GM21825 (cell line): ENCODE results near the gene MEOX1.

Experiments used
- ATAC-seq: cut with Tn5 transposase; IDR thresholded peaks from one replicate; pipeline ENCODE4 v1.9.1; 2021; ENCODE audit warnings: mild to moderate bottlenecking, moderate library complexity; ENCODE audit not compliant: unreplicated experiment

Gene MEOX1

DNA sequence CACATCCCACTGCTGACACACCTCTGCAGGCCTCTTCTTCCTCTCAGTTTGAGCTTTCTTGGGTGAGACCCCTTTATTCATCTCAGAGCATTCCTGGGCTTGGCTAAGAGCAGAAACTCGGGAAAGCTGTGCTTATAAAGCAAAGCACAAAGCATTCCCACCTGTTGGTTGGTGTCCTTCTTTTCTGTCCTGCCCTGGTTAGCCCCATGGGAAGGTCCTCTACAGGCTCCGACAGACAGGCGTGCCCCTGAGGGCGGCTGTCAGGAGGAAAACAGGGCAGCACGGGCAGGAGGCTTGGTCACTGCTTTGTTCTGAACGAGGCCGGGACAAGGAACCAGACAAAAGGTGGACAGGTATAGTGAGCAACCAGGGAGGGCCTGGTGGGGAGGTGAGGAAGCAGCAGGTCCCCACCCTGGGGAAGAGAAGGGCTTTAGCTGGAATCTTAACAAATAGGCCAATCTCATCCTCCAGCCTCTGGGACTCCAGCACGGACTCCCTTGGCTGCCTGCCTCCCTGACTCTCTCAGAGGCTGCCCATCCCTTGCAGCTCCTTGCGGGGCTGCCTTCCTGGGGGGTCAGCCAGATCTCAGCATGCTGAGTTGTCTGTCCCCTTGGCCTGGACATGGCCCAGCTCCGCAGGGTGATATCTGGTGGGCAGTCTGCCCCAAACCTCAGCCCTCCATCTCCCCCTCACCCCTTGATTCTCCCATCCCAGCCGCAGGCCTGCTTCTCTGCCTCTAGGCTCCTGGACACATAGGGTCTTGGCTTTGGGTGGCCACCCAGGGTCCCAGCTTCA lies 1.7 kb downstream of the MEOX1 start:
- ATAC-seq = no peak

- no peak for ATAC-seq
These were observed 2.8 kb downstream of the MEOX1 start for GRCh38 chr17:43658900-43659299.

DNA sequence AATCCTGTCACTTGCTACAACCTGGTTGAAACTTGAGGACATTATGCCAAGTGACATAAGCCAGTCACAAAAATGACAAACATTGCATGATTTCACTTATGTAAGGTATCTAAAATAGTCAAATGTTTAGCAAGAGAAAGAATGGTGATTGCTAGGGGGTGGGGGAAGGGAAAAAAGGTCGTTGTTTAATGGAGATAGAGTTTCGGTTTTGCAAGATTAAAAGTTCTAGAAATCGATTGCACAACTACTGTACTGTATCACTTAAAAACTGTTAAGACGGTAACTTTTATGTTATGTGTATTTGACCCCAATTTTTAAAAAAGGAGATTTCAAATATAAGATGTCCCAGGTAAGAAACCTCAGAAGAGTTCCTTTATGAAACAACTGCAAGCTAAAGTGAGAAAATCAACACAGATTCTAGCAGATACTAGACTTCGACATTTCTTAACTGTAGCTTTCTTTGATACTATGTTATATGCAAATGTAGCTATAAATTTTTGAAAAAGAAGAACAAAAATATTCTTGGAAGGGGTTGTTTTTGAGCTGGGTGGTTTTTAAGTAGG lies 5.9 kb downstream of the MEOX1 start:
- no peak for ATAC-seq

GRCh38 chr17:43652124-43652480 lies 9.6 kb downstream of the MEOX1 start:
- ATAC-seq = no peak

DNA sequence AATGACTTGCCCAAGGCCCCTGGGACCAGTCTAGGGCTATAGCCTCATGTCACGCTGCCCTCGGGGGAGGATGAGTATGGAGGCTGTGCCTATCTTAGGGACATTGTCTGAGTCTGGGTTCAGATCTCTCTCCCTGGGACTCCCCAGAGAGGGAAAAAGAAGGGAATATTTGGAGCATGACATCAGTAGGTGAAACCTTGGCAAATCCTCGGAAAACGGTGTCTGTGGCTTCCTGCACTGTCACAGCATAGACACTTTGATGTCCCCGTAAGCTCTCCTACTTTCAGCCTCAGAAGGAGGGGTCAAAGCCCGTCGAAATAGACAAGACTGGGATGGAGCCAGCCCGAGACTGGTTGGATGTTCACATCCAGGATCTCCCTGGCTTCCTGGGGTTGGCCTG lies 11.3 kb downstream of the MEOX1 start:
- no peak for ATAC-seq

- no peak for ATAC-seq
These were observed 12.8 kb downstream of the MEOX1 start for GRCh38 chr17:43648916-43649315.

GRCh38 chr17:43645765-43646481 lies 15.8 kb downstream of the MEOX1 start:
- ATAC-seq = no peak

- no peak for ATAC-seq
These were observed 16.3 kb downstream of the MEOX1 start for GRCh38 chr17:43645450-43645764.

DNA sequence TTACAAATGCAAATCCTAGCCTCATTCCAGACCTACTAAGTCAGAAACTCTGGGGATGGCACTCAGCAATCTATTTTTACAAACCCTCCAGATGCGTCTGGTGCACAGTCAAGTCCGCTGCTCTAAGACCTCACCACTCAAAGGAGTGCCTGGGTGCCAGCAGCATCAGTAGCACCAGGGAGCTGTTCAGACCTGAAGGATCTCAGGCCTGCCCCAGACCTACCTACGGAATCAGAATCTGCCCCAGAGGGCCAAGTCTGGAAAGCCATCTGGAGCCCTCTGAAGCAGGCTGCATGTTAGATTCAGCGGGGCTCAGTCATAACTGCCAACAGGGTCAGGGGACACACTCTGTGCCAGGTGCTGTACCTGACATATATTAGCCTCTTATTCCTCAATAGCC lies 17.6 kb downstream of the MEOX1 start:
- no peak for ATAC-seq

DNA sequence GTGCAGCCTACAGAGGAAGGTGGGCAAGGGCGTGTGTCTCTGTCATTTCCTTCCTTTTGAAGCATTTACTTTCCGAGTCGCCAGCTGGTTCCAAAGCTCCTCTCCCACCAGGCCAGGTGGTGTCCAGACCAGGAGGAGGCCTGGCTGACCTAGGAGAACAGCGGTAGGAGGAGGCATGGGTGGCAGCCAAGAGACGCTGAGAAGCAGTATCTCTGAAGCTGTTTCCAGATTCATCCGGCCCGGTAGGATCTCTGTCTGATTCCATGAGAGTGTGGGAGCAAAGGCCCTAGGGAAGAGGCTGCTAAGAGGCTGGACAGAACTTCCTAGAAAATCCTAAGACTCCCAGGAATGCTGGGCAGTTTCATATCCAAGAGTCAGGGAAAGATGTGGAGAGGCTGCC lies 20.3 kb downstream of the MEOX1 start:
- ATAC-seq = no peak

DNA sequence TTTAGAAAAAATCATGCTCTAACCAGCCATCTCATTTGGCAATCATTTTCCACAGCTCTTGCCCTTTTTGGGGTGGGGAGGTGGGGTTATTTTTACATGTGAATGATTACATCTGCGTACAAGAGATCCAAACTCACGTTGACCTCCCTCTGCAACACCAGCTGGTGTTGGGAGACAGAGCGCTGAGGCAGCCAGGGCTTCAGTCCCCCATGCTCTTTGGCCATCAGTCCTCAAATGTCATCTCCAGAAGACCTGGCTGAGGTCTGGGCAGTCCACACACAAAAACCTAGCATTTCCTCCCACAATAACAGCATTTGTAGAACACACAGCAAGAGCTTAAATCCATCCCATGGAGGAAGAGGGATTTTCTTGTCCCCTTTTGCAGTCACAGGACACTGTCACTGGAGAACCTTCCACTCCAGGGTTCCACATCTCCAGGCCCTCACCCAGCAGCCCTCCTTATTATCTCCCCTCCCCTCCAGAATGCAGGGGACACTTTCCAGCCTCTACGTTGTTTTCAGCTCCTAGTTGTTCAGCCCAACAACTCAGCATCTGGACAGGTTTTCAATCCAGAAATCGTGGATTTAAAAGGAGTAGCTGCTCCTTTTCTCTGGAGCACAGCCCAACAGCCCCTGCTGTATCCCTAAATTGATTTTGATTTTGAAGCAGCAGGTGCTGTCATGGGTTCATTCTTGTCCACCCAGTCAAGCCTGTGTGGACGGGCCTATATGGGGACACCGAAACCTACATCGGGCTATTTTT lies 21.1 kb downstream of the MEOX1 start:
- no peak for ATAC-seq

GRCh38 chr17:43637563-43638323 lies 24.0 kb downstream of the MEOX1 start:
- ATAC-seq = no peak

DNA sequence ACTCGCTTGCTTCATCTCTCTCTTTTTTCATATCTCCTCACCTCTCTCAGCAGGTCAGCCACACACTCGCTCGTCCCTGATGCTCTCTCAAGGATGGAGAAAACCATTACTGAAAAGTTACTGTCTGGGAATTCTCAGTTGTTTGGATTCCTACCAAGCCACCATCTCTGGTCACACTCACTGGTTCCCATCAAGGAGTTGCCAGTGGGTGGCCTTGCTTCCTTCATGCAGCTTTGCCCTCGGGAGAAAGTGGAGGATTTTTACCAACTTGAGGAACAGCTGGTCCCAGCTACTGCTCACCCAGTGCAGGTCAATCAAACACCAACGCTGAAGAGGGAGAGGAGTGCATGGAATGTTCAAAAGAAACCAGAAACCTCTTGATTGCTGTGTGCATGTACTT lies 25.3 kb downstream of the MEOX1 start:
- ATAC-seq = no peak

- no peak for ATAC-seq
These were observed 27.1 kb downstream of the MEOX1 start for GRCh38 chr17:43634591-43635125.

DNA sequence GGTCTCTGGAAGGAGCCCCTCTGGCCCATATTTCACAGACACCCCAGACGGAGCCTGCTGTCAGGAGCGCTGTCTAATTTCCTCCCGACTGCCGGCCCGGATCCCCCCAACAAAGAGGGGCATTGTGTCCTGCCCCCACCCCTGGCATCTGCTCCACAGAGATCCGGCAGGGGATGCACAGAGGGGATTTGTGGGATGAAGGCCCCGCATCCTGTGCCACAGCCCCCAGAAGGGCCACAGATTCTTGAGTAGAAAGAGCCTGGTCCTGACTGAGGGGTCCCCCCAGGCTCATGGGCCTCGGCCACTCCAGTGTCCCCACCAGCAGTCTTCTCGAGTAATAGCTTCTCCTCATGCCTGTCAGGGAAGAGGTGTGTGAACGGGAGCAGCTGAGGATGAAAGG lies 29.5 kb downstream of the MEOX1 start:
- no peak for ATAC-seq

GRCh38 chr17:43631429-43631828 lies 30.3 kb downstream of the MEOX1 start:
- no peak for ATAC-seq

- no peak for ATAC-seq
These were observed 33.6 kb downstream of the MEOX1 start for GRCh38 chr17:43628089-43628650.

DNA sequence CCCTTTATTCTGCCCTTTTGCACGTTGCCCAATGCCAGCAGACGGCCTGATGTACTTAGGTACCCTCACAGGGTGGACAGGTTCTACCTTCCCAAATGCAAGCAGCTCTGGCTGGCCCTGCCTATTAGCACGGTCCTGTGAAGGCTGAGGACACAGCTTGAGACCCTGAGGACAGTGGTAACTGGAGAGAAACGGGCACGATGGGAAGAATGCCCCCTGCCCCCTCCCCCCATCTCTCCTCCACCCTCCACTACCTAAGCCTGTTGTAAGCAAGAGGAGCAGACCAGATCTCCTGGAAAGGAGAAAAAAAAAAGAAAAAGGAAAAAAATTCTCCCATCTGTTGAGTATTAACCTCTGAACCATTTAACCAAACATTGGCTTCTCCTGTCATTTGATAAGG lies 34.1 kb downstream of the MEOX1 start:
- ATAC-seq = no peak

- no peak for ATAC-seq
These were observed 35.7 kb downstream of the MEOX1 start for GRCh38 chr17:43626023-43626422.

DNA sequence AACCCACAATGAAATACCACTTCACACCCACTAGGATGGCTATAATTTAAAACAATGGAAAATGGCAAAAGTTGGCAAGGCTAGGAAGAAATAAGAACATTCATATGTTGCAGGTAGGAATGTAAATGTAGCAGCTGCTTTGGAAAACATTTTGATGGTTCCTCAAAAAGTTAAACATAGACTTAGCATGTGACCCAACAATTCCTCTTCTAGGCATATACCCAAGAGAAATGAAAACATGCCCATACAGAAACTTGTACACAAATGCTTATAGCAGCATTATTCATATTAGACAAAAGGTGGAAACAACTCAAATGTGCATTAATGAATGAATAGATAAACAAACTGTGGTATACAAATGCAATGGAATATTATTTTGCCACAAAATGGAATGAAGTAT lies 36.1 kb downstream of the MEOX1 start:
- no peak for ATAC-seq
